ENCODE data around the gene GOLGA6L26.
"Not testable (repeated sequence)": the region's sequence is repeated elsewhere in the genome, so short reads cannot be mapped to it uniquely, and the experiment has no call there.

DNA sequence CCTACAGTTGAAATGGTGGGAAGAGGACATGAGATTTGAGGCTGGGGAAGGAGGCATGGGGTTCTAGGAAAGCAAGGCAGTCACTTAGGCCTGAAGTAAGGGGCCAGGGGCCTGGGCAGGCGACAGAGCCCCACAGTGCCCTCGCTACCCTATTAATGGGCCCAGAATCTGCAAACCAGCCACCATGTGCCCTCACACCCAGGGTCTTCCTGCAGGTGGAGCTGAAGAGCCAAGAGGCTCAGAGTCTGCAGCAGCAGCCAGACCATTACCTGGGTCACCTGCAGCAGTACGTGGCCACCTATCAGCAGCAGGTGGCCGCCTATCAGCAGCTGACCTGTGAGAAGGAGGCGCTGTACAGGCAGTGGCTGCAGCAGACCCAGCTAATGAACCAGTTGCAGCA lies 28.6 kb upstream of the GOLGA6L26 start:
- TF ChIP-seq, protein P1, sequence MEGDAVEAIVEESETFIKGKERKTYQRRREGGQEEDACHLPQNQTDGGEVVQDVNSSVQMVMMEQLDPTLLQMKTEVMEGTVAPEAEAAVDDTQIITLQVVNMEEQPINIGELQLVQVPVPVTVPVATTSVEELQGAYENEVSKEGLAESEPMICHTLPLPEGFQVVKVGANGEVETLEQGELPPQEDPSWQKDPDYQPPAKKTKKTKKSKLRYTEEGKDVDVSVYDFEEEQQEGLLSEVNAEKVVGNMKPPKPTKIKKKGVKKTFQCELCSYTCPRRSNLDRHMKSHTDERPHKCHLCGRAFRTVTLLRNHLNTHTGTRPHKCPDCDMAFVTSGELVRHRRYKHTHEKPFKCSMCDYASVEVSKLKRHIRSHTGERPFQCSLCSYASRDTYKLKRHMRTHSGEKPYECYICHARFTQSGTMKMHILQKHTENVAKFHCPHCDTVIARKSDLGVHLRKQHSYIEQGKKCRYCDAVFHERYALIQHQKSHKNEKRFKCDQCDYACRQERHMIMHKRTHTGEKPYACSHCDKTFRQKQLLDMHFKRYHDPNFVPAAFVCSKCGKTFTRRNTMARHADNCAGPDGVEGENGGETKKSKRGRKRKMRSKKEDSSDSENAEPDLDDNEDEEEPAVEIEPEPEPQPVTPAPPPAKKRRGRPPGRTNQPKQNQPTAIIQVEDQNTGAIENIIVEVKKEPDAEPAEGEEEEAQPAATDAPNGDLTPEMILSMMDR (IDR thresholded peaks at IDR 0.05; ENCODE audit: low read length), result not testable (repeated sequence)
- not testable (repeated sequence) for TF ChIP-seq EZH2 (IDR thresholded peaks at IDR 0.05; ENCODE audit: borderline replicate concordance, low read length)

All from OCI-LY1 (cell line).